SK-N-MC (cell line): ENCODE data around the gene RND3.

Experiments
- EZH2 ChIP-seq: fragments of 200-600 bp; sonication (generic); IDR thresholded peaks from one replicate; pipeline ENCODE4 v1.6.1; 2017; ENCODE audit warnings: antibody characterized with exemption
- FOXP2 ChIP-seq: optimal IDR thresholded peaks from 2 replicates; pipeline ENCODE3; 2011; ENCODE audit warnings: mild to moderate bottlenecking, moderate library complexity; ENCODE audit not compliant: insufficient read depth; ENCODE audit errors: extremely low read length, control extremely low read depth
- POLR2AphosphoS5 ChIP-seq: IDR thresholded peaks from 2 replicates; pipeline ENCODE4 v1.6.1; 2012; ENCODE audit warnings: mild to moderate bottlenecking, low read depth, low read length, borderline replicate concordance

DNA sequence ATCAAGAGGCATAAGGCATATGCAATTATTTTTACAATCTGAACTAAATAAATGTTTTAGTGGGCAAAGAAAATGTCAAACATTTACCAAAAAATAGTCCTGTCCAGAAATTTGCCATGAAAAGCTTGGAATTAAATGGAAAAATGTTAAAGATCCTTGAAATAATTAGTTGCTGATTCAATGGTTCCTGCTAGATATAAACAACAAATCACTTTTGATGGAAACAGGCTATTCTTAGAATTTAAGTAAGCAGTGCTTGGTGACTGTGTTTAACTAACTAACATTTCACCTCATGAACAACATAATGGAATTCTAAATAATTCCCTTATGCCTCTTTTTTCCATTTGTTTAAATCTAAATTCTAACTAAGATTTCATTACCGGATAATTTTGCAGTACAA, 3.9 kb downstream of the RND3 start:
- TF ChIP-seq EZH2 (no peak), POLR2AphosphoS5 (no peak), FOXP2 (no peak)
